HFFc6 (cell line): ENCODE measurements around the gene TRIM40. TPM values are rescaled to one million over a fixed set of nuclear protein-coding genes. Genes with fewer than 3 reads are reported as not detected.

Source experiments
- DNase-seq: peaks from one replicate; pipeline ENCODE4 v3.0.0-alpha.2; 2018
- H3K27ac Mint-ChIP-seq: 2 replicates; pipeline ENCODE4 v1.8.0; 2020; ENCODE audit warnings: mild to moderate bottlenecking, mixed read lengths
- H3K27me3 Mint-ChIP-seq: 2 replicates; pipeline ENCODE4 v1.8.0; 2021; ENCODE audit warnings: mild to moderate bottlenecking, moderate library complexity, mixed read lengths; ENCODE audit not compliant: insufficient read depth
- H3K36me3 Mint-ChIP-seq: 2 replicates; pipeline ENCODE4 v1.8.0; 2021; ENCODE audit warnings: low read depth, mixed read lengths
- H3K4me1 Mint-ChIP-seq: 2 replicates; pipeline ENCODE4 v1.8.0; 2020; ENCODE audit warnings: low read depth, mixed read lengths
- H3K4me3 Mint-ChIP-seq: 2 replicates; pipeline ENCODE4 v1.8.0; 2020; ENCODE audit warnings: mild to moderate bottlenecking, moderate library complexity, mixed read lengths
- H3K9me3 Mint-ChIP-seq: 2 replicates; pipeline ENCODE4 v1.8.0; 2020; ENCODE audit warnings: mild to moderate bottlenecking, mixed read lengths
- CTCF ChIP-seq: fragments of 200-600 bp; sonication (generic); IDR thresholded peaks from 2 replicates; pipeline ENCODE4 v1.5.0; 2021; ENCODE audit warnings: antibody characterized with exemption, mild to moderate bottlenecking
- long read RNA-seq: library from polyadenylated mRNA; unstranded; transcript quantifications from one replicate; pipeline ENCODE4 v2.0.0, GENCODE V29; 2019
- total RNA-seq, 6 experiments: library from RNA; stranded (reverse); fragmentation: NEBNext Ultra II Directional; extraction: Animal tissue kit (Norgen Biotek cat#: 25700); gene quantifications; 2 replicates in 1 of 6; 3 replicates in 5 of 6; pipeline ENCODE4 v1.2.3, GENCODE V29; 2021

TRIM40 gene
- not detected for total RNA-seq
- long read RNA-seq, result 0 reads

GRCh38 chr6:30135757-30136156, at the start of gene TRIM40:
Gene TRIM40, plus strand, starts transcription at chr6:30136140. Its CDS starts 897 bp downstream, at chr6:30137037.
- H3K9me3 Mint-ChIP-seq, result no peaks in the 10 kb centered on the region
- peaks cover 4% of the 10 kb centered on the region for H3K4me1 Mint-ChIP-seq
- no peak within 1 kb of the TSS for H3K27ac Mint-ChIP-seq
- DNase-seq, result no peak
- peaks cover 22% of the 10 kb centered on the region for H3K27me3 Mint-ChIP-seq
- H3K4me3 Mint-ChIP-seq, result no peak within 1 kb of the TSS
- H3K36me3 Mint-ChIP-seq, result no peaks in the 10 kb centered on the region
- no peak for TF ChIP-seq CTCF

GRCh38 chr6:30087876-30088275, 48.1 kb upstream of the TRIM40 start:
- H3K27me3 Mint-ChIP-seq, result peaks cover 46% of the 10 kb centered on the region
- TF ChIP-seq CTCF, result no peak
- peaks cover 20% of the 10 kb centered on the region for H3K4me1 Mint-ChIP-seq

GRCh38 chr6:30091577-30092381, 44.2 kb upstream of the TRIM40 start:
- TF ChIP-seq CTCF, result no peak
- Mint-ChIP-seq H3K9me3 (no peaks in the 10 kb centered on the region; the same call in 1 of the 2 replicates), H3K27me3 (peaks cover 46% of the 10 kb centered on the region), H3K36me3 (peaks cover 6% of the 10 kb centered on the region; the same call in 1 of the 2 replicates), H3K4me3 (peak overlapping the region; percentile 9), H3K4me1 (peaks cover 29% of the 10 kb centered on the region), H3K27ac (peak overlapping the region; percentile 67)
- peak; percentile 86 for DNase-seq

More at GRCh38 chr6:30087876-30088275, 48.1 kb upstream of the TRIM40 start:
- no peak overlapping the region for H3K27ac Mint-ChIP-seq
- DNase-seq, result no peak
- H3K9me3 Mint-ChIP-seq, result no peaks in the 10 kb centered on the region; the same call in 1 of the 2 replicates
- peaks cover 6% of the 10 kb centered on the region; the same call in 1 of the 2 replicates for H3K36me3 Mint-ChIP-seq
- H3K4me3 Mint-ChIP-seq, result no peak overlapping the region

GRCh38 chr6:30092852-30093543, 42.9 kb upstream of the TRIM40 start:
- no peak for DNase-seq
- Mint-ChIP-seq H3K27me3 (peaks cover 42% of the 10 kb centered on the region), H3K36me3 (peaks cover 6% of the 10 kb centered on the region; the same call in 1 of the 2 replicates), H3K4me1 (peaks cover 29% of the 10 kb centered on the region), H3K9me3 (no peaks in the 10 kb centered on the region; the same call in 1 of the 2 replicates), H3K27ac (no peak overlapping the region), H3K4me3 (no peak overlapping the region)
- no peak for TF ChIP-seq CTCF

GRCh38 chr6:30093951-30094661, 41.8 kb upstream of the TRIM40 start:
- Mint-ChIP-seq H3K9me3 (no peaks in the 10 kb centered on the region; the same call in 1 of the 2 replicates), H3K4me3 (no peak overlapping the region), H3K27me3 (peaks cover 45% of the 10 kb centered on the region), H3K36me3 (peaks cover 6% of the 10 kb centered on the region; the same call in 1 of the 2 replicates), H3K27ac (no peak overlapping the region), H3K4me1 (peaks cover 29% of the 10 kb centered on the region)
- DNase-seq, result no peak
- TF ChIP-seq CTCF, result no peak
